Stimulated activated CD8-positive, alpha-beta memory T cell treated with anti-CD3 and anti-CD28 coated beads, Interleukin-12 subunit alpha, Interleukin-12 subunit beta, amount 100 ng/mL, for 24 hours (primary cell): ENCODE results near the gene SMURF2.
"Not testable (repeated sequence)": the region's sequence is repeated elsewhere in the genome, so short reads cannot be mapped to it uniquely, and the experiment has no call there.

Source experiments
- DNase-seq: peaks from one replicate; pipeline ENCODE4 v3.0.0-alpha.2; 2020; ENCODE audit errors: extremely low read depth

SMURF2 gene

GRCh38 chr17:64661976-64662773 lies at the start of gene SMURF2:
Gene SMURF2, minus strand, starts transcription at chr17:64662307. Its CDS starts 427 bp downstream, at chr17:64661880.
- DNase-seq: peak; percentile 48

GRCh38 chr17:64709481-64709880 lies 47.4 kb upstream of the SMURF2 start:
- no peak for DNase-seq

GRCh38 chr17:64707050-64707591 lies 45.0 kb upstream of the SMURF2 start:
- no peak for DNase-seq

- DNase-seq: no peak
These were observed 44.3 kb upstream of the SMURF2 start for GRCh38 chr17:64706224-64707049.

GRCh38 chr17:64702815-64703214 lies 40.7 kb upstream of the SMURF2 start:
- DNase-seq: no peak

- DNase-seq: no peak
These were observed 36.6 kb upstream of the SMURF2 start for GRCh38 chr17:64698725-64699124.

GRCh38 chr17:64694207-64694606 lies 32.1 kb upstream of the SMURF2 start:
- no peak for DNase-seq

GRCh38 chr17:64692187-64692586 lies 30.1 kb upstream of the SMURF2 start:
- no peak for DNase-seq

GRCh38 chr17:64689106-64689505 lies 27.0 kb upstream of the SMURF2 start:
- DNase-seq: no peak

GRCh38 chr17:64688481-64688880 lies 26.4 kb upstream of the SMURF2 start:
- DNase-seq: no peak

GRCh38 chr17:64687961-64688360 lies 25.9 kb upstream of the SMURF2 start:
- no peak for DNase-seq

- DNase-seq: no peak
These were observed 25.3 kb upstream of the SMURF2 start for GRCh38 chr17:64687376-64687775.

GRCh38 chr17:64686705-64687104 lies 24.6 kb upstream of the SMURF2 start:
- DNase-seq: no peak

- no peak for DNase-seq
These were observed 23.6 kb upstream of the SMURF2 start for GRCh38 chr17:64685705-64686104.

- DNase-seq: no peak
These were observed 21.7 kb upstream of the SMURF2 start for GRCh38 chr17:64683796-64684195.

GRCh38 chr17:64682261-64683181 lies 20.4 kb upstream of the SMURF2 start:
- no peak for DNase-seq

- DNase-seq: no peak
These were observed 17.7 kb upstream of the SMURF2 start for GRCh38 chr17:64679710-64680216.

GRCh38 chr17:64676763-64677162 lies 14.7 kb upstream of the SMURF2 start:
- no peak for DNase-seq

- DNase-seq: not testable (repeated sequence)
These were observed 8.9 kb upstream of the SMURF2 start for GRCh38 chr17:64670843-64671590.
